Prostate gland (tissue), 2 donors: ENCODE data around the gene ZNF639. TPM values are rescaled to one million over a fixed set of nuclear protein-coding genes. Genes with fewer than 3 reads are reported as not detected.
A peak's percentile ranks its signal among the peaks of the same experiment; 100 is the strongest.

ENCODE experiments used
- DNase-seq: peaks from one replicate; pipeline ENCODE4 v3.0.0-alpha.2; 2019; ENCODE audit warnings: low spot score
- H3K27ac ChIP-seq, 2 donors: fragments of 200-600 bp; sonication (generic); 2 replicates each; pipeline ENCODE4 v1.5.1; 2017 to 2019
- H3K27me3 ChIP-seq: fragments of 200-600 bp; sonication (generic); replicated peaks from 2 replicates; pipeline ENCODE4 v1.5.1; 2019; ENCODE audit not compliant: insufficient read depth
- H3K36me3 ChIP-seq, 2 donors: fragments of 200-600 bp; sonication (generic); 1 replicate in 1 of 2; 2 replicates in 1 of 2; pipeline versions ENCODE4 v1.5.1 to v1.8.1; 2017 to 2019
- H3K4me1 ChIP-seq: fragments of 200-600 bp; sonication (generic); replicated peaks from 2 replicates; pipeline ENCODE4 v1.5.1; 2019
- H3K4me3 ChIP-seq, 2 donors: fragments of 200-600 bp; sonication (generic); 2 replicates each; pipeline ENCODE4 v1.5.1; 2017 to 2019
- H3K9me3 ChIP-seq: fragments of 200-600 bp; sonication (generic); 2 replicates; pipeline ENCODE4 v1.5.1; 2017
- CTCF ChIP-seq, 4 experiments: fragments of 200-600 bp in 2 of 4; fragments of 450-650 bp in 2 of 4; sonication (generic) in 2 of 4; IDR thresholded peaks; 1 replicate in 3 of 4; 2 replicates in 1 of 4; pipeline ENCODE4 v1.5.1; 2016 to 2019; ENCODE audit warnings: antibody characterized with exemption in 4 of 4, mild to moderate bottlenecking in 2 of 4, moderate library complexity in 2 of 4
- POLR2A ChIP-seq: fragments of 450-650 bp; IDR thresholded peaks from one replicate; pipeline ENCODE4 v1.6.1; 2016; ENCODE audit warnings: antibody characterized with exemption, mild to moderate bottlenecking
- POLR2AphosphoS5 ChIP-seq: sonication (generic); formaldehyde crosslinking; IDR thresholded peaks from one replicate; pipeline ENCODE4 v1.6.1; 2017; ENCODE audit warnings: antibody characterized with exemption
- WGBS: methylation state at CpG from one replicate; pipeline ENCODE4 v1.1.5; 2018; 5-methylcytosine and 5-hydroxymethylcytosine counted together
- intact Hi-C: fragments of 100-400 bp; cut with DNase I; formaldehyde crosslinking; loops from one replicate; pipeline ENCODE4 v1.14.2; 2022
- total RNA-seq, 2 donors: library from RNA; depleted of rRNA; stranded (reverse); fragments of >200 nt; gene quantifications; one replicate each; pipeline ENCODE4 v1.1.0, GENCODE V29; 2016

Gene ZNF639
- total RNA-seq, 2 donors from 2014 or later: 48.6 to 50.7 TPM

GRCh38 chr3:179332240-179332639 is 9.4 kb downstream of the ZNF639 start:
- DNase-seq: no peak
- Histone ChIP-seq H3K36me3 (peaks cover 7 to 16% of the 10 kb centered on the region in 2 donors), H3K4me3 (no peak overlapping the region), H3K27ac (no peak overlapping the region), H3K4me1 (no peaks in the 10 kb centered on the region), H3K9me3 (no peaks in the 10 kb centered on the region), H3K27me3 (no peaks in the 10 kb centered on the region)
- TF ChIP-seq POLR2AphosphoS5 (no peak), CTCF (IDR thresholded peaks at IDR 0.05) (no peak), POLR2A (no peak)
- WGBS: 93% methylated on average over 4 of the region's 4 CpGs
- intact Hi-C loops: no loop called here

GRCh38 chr3:179333084-179333483 is 10.3 kb downstream of the ZNF639 start:
- no peaks in the 10 kb centered on the region for H3K27me3 ChIP-seq
- no peaks in the 10 kb centered on the region for H3K4me1 ChIP-seq
- WGBS: 89% methylated on average over 2 of the region's 2 CpGs
- no peaks in the 10 kb centered on the region for H3K9me3 ChIP-seq
- peaks cover 7 to 16% of the 10 kb centered on the region in 2 donors for H3K36me3 ChIP-seq
- intact Hi-C loops: no loop called here
- TF ChIP-seq POLR2A (no peak), CTCF (IDR thresholded peaks at IDR 0.05) (no peak), POLR2AphosphoS5 (no peak)
- no peak for DNase-seq
- H3K27ac ChIP-seq: no peak overlapping the region
- H3K4me3 ChIP-seq: no peak overlapping the region

- Histone ChIP-seq H3K9me3 (no peaks in the 10 kb centered on the region), H3K4me3 (no peak overlapping the region), H3K27me3 (no peaks in the 10 kb centered on the region), H3K4me1 (no peaks in the 10 kb centered on the region), H3K27ac (no peak overlapping the region), H3K36me3 (peaks cover 4 to 5% of the 10 kb centered on the region in 2 donors)
- no peak for DNase-seq
- WGBS: 83% methylated on average over 1 of the region's 1 CpG
- intact Hi-C loops: no loop called here
- TF ChIP-seq POLR2A: no peak
- no peak for TF ChIP-seq POLR2AphosphoS5
- no peak for TF ChIP-seq CTCF (IDR thresholded peaks at IDR 0.05)
These were observed 13.6 kb downstream of the ZNF639 start for GRCh38 chr3:179336345-179336929.

- Histone ChIP-seq H3K4me1 (no peaks in the 10 kb centered on the region), H3K27ac (peak within 1 kb of the TSS; percentile 86 to 87), H3K4me3 (peak within 1 kb of the TSS; percentile 82), H3K36me3 (no peaks in the 10 kb centered on the region), H3K27me3 (no peaks in the 10 kb centered on the region), H3K9me3 (no peaks in the 10 kb centered on the region)
- TF ChIP-seq POLR2AphosphoS5 (peak; percentile 96), POLR2A (peak; percentile 78), CTCF (IDR thresholded peaks at IDR 0.05) (no peak)
- DNase-seq: peak; percentile 95
- intact Hi-C loops: no loop called here
- under 1% methylated on average over 63 of the region's 63 CpGs for WGBS
These were observed 24.7 kb downstream of the ZNF639 start, which contains the start of gene MFN1 for GRCh38 chr3:179347345-179348194. TSS of gene MFN1 (plus strand) at chr3:179347709. CDS start at chr3:179348852, 1,143 bp downstream.
